GM21529 (cell line): ENCODE results near the gene PTPN6.
A peak's percentile ranks its signal among the peaks of the same experiment; 100 is the strongest.

Experiments used
- ATAC-seq: cut with Tn5 transposase; IDR thresholded peaks from one replicate; pipeline ENCODE4 v1.9.1; 2021; ENCODE audit not compliant: unreplicated experiment

PTPN6 gene

DNA sequence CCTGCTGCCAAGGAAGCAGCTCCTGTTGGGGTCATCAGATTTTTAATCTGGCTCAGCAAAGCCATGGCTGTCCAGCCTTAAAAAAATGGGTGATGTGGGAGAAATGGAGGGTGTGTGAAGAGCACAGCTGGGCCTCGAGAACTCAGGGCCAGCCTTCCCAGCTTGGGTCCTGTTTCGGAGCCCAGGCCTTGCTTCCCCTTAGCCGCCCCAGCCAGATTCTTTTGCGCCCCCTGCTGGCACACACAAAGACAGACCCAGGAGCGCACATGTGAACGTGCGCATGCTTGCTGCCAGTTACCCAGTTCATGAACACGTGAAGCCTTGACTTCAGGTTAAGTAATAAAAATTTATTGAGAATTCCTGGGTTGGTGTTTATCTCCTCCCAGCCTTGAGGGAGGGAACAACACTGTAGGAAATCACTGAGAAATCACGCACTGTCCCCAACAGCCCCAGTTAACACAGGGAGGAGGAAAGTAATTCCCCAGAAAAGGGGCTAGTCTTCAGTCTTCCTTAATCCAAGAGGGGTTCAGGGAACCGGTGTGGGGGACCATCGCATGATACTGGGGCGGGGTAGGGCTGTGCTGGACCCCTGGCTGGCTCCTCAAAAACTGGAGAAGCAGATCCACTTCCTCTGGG is 14.0 kb downstream of the PTPN6 start:
- peak; percentile 44 for ATAC-seq

DNA sequence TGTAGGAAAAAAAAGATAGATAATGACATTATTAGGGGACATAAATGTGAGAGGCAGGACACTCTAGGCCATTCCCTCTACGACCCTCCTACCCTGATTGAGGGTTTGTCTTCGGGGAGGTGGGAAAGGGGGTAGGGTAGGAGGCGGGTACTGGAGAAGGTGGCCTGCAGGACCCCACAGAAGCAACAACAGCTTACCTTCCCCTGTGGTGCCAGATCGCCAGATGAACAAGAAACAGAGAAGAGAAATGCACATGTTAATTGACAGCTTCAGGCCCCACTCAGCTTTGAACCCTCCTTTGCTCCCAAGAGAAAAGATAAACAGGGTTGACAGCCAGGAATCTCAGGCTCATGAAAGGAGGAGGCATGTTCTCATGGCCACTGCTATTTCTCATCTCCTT is 14.6 kb downstream of the PTPN6 start:
- ATAC-seq: no peak

GRCh38 chr12:6966351-6966750 is 15.2 kb downstream of the PTPN6 start:
- no peak for ATAC-seq

DNA sequence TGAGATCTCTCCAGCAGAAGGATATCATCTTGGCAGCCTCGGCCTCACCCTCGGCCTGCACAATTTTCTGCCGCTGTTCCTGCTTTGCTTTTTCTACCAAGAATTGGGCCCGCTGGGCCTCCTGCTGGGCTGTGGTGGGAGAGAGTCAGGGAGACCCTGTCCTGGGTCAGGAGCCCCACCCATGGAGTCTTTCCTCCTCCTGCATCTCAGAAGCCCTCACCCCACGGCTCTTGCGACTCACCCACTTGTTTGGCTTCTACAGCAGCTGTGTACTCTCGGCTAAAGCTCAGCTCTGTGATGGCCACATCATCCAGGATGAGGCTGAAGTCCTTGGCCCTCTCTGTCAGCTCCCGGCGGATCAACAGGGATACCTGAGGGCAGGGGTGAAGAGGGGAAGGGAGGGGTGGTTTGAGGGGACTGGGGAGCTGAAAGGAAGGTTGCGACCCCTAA is 16.5 kb downstream of the PTPN6 start:
- ATAC-seq: no peak

GRCh38 chr12:6968426-6968825 is 17.3 kb downstream of the PTPN6 start:
- ATAC-seq: no peak

DNA sequence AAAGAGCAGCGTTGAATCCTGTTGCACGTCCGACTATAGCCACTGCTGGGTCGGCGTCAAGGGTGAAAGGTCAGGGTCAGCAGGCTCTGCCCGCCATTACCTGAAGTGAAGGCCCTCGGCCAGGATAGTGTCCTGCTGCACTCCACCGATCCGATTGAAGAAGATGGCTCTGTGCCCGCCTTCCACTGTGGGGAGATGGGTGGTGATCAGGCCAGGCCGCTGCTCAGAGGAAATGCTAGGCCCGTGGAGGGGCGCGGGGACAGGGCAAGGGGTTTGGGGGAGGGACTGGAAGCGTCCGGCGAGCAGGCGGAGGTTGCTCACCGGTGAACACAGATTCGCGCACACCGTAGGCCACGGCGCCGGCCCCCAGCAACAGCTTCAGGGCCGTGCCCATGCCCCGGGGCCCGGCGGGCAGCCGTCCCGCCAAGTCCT is 19.0 kb downstream of the PTPN6 start:
- ATAC-seq: no peak

DNA sequence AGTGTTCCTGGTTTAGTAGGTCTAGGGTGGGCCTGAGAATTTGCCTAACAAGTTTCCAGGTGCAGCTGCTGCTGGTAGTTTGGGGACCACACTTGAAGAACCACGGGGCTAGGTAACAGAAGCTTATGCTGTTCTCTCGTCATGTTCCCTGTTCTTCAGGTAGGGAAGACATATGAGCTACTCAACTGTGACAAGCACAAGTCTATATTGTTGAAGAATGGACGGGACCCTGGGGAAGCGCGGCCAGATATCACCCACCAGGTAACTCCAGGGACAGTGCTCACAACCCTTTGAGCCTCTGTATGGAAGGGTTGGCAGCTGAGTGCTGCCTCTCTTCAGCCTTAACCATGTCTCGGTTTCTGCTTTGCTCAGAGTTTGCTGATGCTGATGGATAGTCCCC is 23.0 kb downstream of the PTPN6 start:
- ATAC-seq: no peak

DNA sequence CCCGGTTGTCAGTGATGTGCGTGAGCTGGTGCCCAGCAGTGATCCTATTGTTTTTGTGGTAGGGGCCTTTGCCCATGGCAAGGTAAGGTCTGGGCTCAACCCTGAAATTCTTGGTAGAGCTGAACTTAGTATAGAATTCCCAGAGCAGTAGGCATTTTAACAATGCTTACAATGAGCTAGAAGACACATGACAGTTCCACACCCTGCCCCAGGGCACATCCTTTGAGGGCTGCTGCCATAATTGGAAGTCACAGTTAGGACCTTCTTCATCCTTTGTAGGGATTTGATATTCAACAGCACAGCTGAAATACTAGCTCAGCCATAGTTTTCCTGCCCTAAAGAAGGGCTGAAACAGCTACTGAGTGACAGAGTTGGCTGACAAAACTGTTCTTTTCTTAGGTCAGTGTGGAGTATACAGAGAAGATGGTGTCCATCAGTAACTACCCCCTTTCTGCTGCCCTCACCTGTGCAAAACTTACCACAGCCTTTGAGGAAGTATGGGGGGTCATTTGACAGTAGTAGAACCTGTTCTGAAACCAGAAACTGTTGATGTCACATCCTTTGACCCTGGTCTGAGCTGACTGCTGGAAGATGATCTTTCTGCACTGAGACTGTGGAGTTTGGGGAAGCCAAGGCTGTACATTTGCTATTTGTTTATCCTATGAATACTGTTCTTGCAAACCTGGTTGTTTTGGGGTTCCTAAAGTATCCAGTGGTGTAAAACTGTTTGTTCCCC is 24.3 kb downstream of the PTPN6 start:
- ATAC-seq: no peak

DNA sequence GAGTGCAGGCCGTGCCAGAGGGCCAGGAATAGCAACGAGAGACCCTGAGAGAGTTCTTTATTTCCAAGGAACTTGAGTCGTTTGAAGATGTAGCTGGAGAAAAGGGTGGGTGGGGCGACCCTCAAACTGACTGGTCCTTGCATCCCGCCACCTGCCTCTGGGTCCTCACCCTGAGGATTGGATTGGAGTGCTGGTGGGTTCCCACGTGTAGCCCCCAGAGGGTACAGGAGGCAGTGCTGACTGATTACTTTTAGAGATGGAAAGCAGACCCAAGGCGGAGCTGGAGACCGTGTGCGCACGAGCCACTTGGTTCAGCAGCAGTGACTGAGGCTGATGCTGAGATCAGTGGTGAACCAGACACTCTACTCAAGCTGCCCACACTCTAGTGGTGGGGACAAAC is 26.5 kb downstream of the PTPN6 start:
- ATAC-seq: no peak

DNA sequence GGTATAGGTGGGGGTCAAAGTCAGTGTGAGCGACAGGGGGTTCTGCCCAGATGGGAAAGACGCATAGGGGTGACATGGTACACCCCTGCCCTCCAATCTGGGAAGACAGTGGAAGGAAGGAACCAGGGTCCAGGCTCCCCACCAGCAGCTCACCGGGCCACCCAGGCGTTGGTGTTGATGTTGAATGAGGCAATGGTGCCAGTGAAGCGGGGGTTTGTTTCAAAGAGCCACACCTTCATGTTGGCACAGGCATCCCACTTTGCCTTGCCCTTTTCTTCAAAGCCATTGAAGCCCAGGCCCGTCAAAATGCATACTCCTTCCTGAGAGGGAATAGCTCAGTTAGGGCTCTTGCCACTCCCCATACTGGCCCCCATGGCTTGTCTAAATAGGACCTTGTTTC is 27.0 kb downstream of the PTPN6 start:
- ATAC-seq: no peak

DNA sequence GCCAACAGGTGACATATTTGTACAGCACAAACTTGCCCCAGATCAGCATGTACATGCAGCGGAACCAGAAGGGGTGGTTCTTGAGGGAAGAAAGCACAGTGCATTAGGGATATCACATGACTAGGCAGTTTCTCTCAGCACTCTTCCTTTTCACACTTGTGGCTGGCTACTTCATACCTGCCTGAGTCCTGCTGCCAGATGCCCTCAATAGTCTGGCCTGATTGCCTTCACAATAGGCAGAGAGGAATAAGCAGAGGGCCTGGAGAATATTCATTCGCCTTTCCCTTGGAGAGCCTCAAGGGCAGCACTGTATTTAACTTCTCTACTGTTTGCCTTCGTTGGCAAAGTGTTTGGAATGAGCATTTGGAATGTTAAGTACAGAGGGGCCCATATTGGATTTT is 27.5 kb downstream of the PTPN6 start:
- ATAC-seq: no peak

DNA sequence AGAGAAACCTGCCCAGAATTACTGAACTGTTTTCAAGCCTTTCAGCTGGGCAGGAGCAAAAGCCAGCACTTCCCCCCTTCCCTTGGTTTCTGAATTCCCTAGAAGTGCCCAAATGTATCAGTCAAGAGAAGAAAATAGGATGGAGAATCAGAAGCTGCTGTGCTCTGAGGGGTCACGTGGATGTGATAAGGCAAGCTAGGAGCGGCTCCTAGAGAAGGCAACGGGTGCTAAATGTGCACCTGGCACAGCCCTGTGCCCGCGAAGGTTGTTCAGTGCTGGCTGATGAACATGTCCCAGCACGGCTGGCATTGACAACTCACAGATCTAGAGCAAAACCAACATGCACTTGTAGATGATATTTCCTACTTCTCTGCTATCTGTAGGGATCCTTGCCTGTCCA is 27.9 kb downstream of the PTPN6 start:
- ATAC-seq: no peak

DNA sequence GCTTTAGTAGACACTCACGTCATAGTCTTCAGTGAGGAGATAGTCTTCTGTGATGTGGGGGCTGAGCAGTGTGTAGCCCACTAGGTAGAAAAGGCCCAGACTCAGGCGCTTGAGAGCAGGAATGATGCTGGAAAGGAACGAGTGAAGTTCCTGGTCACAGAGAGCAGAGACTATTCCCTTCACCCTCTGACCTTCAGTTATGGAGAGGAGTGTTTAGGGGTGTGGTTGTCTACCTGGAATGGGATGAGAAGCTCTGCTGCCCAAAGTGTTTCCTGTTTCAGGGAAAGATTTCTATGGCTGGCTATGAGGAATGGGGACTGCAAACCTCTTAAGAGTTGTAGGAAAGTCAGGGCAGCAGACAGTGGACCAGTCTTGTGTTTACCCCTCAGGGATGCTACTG is 28.3 kb downstream of the PTPN6 start:
- no peak for ATAC-seq

- no peak for ATAC-seq
Observed at GRCh38 chr12:6980075-6980474, 28.9 kb downstream of the PTPN6 start.

GRCh38 chr12:6980740-6981139 is 29.6 kb downstream of the PTPN6 start:
- ATAC-seq: no peak

- ATAC-seq: no peak
Observed at GRCh38 chr12:6981152-6982052, 30.2 kb downstream of the PTPN6 start.

GRCh38 chr12:6982532-6982931 is 31.4 kb downstream of the PTPN6 start:
- no peak for ATAC-seq

GRCh38 chr12:6987956-6988553 is 36.9 kb downstream of the PTPN6 start:
- ATAC-seq: no peak

DNA sequence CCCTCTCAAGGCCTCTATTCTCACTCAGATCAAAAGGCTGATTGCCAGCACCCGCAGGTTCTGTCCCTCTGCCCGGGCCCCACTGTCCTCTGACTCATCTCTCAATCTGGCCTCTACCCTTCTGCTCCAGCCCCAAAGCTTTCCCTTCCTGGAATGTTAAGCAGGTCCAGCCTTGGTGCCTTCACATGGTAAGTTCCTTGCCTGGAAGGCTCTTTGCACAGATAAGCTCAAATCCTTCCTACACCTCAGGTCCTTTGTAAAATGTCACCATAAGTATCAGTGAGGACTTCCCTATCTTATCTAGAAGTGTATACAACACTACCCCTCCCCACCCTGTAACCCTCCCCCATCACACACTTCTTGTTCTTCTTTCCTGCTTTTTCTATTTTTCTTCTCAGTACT is 44.9 kb downstream of the PTPN6 start:
- no peak for ATAC-seq

DNA sequence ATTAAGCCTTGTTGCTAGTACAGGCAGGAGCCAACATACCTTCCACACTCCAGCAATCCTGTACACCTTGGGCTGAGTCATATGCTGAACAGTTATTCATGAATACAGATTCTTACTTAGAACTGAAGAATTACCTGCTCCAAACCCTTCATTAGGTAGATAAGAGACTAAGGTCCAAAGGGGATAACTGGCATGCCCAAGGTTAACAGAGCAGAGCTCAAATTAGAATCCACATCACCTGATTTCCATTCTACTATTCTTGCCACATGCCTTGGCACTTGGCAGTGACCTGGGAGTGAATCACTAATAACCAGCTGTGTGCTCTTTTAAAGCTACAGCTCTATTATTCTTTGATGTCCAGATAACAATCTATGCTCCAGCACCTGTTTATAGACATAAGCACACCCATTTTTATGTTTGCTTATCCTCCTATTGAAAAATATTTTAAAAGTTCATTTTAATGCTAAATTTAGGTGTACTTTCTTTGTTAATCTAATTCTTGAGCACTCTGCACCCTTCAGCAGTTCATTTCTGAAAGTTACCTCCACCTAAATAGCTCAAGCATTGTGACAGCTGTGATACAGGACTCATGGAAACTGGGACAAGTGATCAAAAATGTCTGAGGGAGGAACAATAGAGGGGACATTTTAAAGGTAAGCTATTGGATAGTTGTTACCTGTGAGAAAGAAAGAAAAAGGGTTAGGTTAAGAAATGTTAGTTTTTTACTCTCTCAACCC is 47.7 kb downstream of the PTPN6 start:
- ATAC-seq: no peak
